ENCODE results near the gene PHLDA2.
A peak's percentile ranks its signal among the peaks of the same experiment; 100 is the strongest.
"Not testable (repeated sequence)": the region's sequence is repeated elsewhere in the genome, so short reads cannot be mapped to it uniquely, and the experiment has no call there.

The PHLDA2 gene

DNA sequence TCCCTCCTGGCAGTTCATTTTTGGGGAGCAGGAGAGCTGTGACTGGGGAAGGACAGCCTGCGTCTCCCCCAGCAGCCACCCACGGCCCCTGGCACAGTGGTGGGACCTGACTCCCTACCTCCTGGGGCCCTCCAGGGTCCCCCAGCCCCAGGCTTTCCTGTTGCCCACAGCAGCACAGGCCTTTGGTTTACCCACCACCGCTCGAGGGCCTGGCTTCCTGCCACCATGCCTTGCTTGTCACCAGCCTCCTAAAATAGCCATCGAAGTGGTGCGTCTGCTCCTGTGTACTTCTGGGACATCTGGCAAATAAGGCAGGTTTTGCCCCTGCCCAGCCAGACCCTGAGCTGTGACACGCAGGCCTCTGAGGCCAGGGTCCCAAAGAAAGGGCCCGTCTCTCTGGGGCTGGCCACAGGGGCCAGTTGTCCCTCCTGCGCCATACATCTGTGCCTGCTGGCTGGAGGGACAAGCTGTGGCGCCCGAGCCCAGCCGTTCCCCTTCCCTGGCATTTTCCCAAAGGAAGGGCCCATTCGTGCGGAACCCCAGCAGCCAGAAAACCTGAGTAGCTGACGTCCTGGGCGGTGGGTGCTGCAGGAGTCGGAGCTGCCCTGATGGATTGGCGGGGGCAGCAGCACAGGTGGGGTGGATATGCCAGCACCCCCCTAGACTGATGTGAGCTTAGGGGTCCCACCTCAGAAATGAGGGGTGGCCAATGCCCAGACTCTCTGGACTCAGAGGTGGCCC, 14.6 kb downstream of the PHLDA2 start:
- DNase-seq (ENCODE audit: low read depth): no peak

DNA sequence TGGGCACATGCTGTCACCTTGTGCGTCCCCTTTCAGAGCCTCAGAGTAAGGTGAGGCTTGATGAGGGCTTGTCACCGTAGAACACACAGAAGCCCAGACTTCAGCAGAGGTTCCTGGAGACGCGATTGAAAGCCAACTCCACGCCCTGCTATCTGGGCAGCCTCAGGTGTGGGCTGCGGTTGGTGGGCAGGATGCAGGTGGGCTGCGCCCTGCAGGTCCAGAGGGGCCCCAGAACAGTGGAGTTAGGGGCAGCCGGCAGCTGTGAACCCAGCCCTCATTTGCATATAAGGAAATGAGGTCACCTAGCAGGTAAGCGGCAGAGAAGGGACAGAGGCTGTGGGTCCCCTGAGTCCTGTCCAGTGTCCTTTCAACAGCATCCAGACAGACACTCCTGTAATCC, 15.4 kb downstream of the PHLDA2 start:
- DNase-seq (ENCODE audit: low read depth): no peak

DNA sequence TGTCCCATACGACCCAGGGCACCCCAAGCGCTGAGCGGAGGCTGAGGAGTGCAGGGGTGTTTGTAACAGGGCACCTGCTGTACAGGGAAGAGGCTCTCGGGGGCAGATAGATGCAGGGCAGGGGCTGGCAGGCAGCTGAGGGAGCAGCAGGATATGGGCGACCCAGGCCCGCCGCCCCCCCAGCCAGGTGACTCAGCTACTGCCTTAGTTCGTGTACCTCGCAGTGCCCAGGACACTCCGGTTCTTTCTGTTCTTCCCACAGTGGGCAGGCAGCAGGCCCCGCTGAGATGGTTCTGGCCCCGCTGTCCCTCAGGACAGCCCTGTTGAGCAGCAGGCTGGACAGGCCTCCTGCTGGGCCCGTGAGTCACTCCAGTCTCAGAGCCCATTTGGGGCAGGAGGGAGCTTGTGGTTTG, 16.2 kb downstream of the PHLDA2 start:
- peak; percentile 76 for DNase-seq (ENCODE audit: low read depth)

DNA sequence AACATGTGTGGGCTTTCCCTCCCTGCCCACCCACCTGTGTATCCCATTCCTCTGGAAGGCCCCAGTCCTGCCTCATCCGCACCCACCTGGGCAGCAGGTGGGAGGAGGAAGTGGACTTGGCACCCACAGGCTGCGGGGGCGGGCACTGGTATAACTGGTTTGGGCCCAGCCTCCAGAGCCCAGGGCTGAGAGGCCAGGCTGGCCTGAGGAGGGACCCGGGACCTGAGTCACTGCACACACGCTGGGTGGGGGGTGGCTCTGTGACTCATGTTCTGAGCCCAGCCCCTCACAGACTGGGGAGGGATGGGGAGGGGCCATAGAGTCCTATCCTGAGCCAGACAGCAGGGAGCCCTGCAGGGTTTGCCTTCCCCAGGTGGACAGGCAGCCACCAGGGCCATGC, 16.7 kb downstream of the PHLDA2 start:
- peak; percentile 93 for DNase-seq (ENCODE audit: low read depth)

- DNase-seq (ENCODE audit: low read depth): no peak
These were observed 17.3 kb downstream of the PHLDA2 start for GRCh38 chr11:2911785-2912391.

GRCh38 chr11:2911088-2911784, 18.0 kb downstream of the PHLDA2 start:
- DNase-seq (ENCODE audit: low read depth): no peak

- no peak for DNase-seq (ENCODE audit: low read depth)
These were observed 18.7 kb downstream of the PHLDA2 start for GRCh38 chr11:2910401-2910955.

DNA sequence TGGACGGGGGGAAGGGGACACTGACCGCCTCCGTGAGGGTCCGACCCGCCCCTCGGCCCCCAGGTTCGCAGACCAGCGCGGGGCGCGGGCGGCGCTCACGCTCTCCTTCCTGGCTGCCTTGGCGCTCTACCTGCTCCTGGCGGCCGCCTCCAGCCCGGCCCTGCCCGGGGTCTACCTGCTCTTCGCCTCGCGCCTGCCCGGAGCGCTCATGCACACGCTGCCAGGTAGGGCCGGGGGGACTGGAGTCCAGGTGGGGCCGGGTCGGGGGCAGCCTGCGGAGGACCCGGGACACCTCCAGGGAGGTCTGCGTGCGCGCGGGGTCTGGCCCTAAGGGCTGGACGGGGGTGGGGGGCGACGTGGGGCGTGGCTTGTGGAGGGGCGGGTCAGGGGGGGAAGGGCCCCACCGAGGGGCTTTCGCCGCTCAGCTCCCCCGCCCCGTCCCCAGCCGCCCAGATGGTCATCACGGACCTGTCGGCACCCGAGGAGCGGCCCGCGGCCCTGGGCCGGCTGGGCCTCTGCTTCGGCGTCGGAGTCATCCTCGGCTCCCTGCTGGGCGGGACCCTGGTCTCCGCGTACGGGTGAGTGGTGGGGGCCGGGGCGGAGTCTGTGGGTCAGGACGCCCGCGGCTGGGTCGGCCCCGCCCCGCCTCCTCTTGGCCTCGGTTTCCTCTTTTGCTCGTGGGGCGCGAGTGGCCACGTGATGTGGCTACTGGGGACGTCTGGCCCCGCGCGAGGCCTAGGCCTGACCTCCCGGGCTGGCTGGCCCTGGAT, 19.9 kb downstream of the PHLDA2 start:
- no peak for DNase-seq (ENCODE audit: low read depth)

DNA sequence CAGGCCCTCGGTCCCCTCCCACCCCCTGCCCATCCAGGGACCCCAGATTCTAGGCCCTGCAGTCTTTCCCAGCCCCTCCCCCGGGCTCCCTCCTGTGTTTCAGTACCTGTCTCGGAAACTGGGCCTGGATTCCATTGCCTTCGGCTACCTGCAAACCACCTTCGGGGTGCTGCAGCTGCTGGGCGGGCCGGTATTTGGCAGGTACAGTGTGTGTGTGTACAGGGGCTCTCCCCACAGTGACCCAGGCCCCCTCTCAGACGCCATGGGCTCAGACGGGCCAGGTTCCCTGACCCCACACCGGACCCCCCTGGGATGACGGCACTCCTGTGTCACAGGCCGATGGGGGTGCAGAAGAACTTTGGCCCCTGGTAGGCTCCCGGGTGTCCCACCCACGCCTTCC, 21.1 kb downstream of the PHLDA2 start:
- no peak for DNase-seq (ENCODE audit: low read depth)

DNA sequence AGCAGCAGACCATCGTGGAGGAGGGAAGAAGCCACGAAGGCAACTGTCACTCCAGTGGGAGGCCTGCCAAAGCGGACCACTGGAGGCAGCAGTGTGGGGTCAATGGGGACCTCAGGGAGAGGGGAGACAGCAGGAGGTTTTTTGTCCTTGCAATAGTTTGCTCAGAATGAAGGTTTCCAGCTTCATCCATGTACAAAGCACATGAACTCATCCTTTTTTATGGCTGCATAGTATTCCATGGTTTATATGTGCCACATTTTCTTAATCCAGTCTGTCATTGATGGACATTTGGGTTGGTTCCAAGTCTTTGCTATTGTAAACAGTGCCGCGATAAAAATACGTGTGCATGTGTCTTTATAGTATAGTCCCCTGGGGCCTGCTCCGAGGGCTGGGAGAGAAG, 23.9 kb downstream of the PHLDA2 start:
- DNase-seq (ENCODE audit: low read depth): not testable (repeated sequence)

DNA sequence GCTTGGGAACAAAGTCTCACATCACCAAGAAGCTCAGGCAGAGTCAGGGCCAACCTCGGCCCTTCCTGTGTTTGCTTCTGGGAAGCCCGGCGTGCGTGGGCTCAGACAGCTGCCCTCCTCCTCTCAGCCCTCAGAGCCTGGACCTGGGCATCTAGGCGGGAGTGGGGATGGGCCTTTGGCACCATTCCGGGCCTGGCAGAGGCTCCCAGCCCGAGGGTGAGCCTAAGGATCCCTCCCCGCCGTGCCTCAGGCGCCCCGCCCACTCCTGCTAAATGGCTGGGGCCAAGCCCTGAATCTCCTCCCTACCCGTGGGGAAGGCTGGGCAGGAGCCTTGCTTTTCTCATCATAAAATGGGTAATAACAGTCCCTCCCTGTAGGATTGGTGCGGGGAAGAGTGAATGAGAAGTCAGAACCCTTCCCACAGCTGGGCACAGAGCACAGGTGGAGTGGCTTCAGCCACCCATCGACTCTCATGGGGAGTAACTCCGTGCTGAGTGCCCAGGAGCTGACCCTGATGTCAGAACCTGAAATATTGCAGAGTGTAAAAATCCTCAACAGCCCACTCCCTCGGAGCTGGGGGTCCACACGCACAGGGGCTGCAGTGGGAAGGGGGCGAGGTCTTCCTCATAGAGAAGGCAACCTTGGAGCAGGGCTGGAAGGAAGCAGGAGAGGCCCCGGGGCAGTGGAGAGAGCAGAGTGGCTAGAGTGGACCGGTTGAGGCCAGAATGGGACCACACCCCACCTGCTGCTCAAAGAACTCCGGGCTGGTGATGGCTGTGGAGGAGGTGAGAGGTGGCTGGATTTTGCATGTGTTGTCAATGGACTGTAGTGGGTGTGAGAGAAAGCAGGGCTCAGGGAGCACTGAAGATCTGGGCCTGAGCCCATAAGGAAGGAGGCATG, 24.8 kb downstream of the PHLDA2 start:
- no peak for DNase-seq (ENCODE audit: low read depth)

DNA sequence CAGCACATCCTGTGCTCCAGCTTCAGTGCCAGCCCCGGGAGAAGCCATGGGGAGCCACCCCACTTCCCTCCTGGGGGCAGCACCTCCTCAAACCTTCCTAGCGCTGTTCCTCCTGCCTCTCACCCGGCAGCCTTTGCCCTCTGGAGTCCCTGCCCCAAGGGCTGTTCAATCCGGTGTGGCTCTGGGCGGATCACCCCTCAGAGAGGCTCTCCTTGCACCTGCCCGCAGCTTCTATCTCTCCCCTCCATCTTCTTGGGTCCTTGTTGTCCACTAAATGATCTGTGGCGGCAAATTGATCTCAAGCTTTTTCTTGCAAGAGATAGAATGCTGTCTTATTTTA, 25.6 kb downstream of the PHLDA2 start:
- DNase-seq (ENCODE audit: low read depth): no peak

GRCh38 chr11:2902784-2903671, 26.2 kb downstream of the PHLDA2 start:
- no peak for DNase-seq (ENCODE audit: low read depth)

- peak; percentile 95 for DNase-seq (ENCODE audit: low read depth)
These were observed 27.1 kb downstream of the PHLDA2 start for GRCh38 chr11:2901854-2902783.

DNA sequence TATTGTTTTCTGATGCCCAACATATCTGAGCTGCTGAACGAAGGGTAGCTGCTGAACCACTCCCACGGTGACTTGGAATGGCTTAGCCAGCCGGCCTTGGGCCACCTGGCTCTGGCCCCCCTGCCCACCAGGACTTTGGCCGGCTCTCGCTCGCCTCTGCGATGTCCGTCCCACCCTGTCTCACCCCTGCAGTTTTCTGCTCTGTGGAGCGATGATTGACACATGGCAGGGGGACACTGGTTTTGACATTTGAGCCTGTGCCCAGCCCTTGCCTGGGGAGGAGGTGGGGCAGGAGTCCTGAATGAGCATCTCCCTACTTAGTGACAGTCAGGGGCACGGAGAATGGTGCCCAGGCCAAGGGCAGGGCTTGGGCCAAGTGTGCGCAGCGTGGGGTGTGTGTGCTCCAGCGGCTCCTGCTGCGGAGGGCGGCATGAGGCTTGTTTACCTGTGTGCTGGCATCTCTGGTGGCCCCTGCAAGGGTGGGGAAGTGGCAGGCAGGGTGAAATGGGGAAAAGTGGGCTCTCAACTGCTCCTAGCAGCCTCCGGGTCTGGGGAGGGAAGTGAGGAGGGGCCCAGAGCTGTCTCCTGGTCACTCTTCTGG, 27.9 kb downstream of the PHLDA2 start:
- DNase-seq (ENCODE audit: low read depth): no peak

GRCh38 chr11:2899080-2899783, 30.0 kb downstream of the PHLDA2 start:
- peak; percentile 29 for DNase-seq (ENCODE audit: low read depth)

DNA sequence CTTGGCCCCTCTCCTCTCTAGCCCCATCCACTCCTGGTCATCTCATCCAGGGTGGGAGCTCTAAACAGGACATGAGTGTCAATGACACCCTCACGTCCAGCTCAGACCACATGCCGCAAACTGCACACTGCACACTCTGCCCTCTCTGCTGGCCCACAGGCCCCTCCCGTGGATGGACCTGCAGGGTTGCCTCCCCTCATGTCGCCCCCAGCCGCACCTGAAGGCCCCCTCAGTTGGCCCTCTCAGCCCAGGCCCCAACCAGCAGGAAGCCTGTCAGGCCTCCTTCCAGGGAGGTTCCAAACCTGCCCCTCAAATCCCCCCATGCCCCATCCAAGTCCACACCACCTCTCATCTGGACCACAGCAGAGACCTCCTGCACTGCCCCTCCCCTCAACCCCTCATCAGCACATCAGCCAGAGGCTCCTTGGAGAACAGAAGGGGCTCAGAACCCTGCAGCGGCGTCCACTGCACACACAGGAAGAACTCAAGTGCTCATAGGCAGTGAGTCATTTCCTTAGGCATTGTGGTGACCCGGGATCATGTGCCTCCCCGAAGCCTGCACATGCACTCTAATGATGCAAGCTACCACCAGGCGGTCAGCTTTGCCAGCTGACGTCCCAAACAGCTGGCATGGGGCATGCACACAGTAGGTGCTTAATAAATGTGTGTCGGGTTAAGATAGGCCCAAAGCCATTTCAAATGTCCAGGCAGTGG, 30.7 kb downstream of the PHLDA2 start:
- peak; percentile 93 for DNase-seq (ENCODE audit: low read depth)
